A673 (cell line): ENCODE results near the gene AP1AR.

Source experiments
- EZH2 ChIP-seq: fragments of 200-600 bp; sonication (generic); IDR thresholded peaks from 2 replicates; pipeline ENCODE4 v1.6.1; 2017; ENCODE audit warnings: borderline replicate concordance, low read depth, mild to moderate bottlenecking, mixed read lengths, antibody characterized with exemption, low read length; ENCODE audit not compliant: poor library complexity, severe bottlenecking
- TF ChIP-seq, protein P1 (sequence below): fragments of 300-800, 200-600 bp; sonication (generic); conservative IDR thresholded peaks from 2 replicates; pipeline ENCODE4 v1.5.1; 2017; ENCODE audit warnings: low read depth, mild to moderate bottlenecking, antibody characterized with exemption, low read length, moderate library complexity, mixed read lengths

DNA sequence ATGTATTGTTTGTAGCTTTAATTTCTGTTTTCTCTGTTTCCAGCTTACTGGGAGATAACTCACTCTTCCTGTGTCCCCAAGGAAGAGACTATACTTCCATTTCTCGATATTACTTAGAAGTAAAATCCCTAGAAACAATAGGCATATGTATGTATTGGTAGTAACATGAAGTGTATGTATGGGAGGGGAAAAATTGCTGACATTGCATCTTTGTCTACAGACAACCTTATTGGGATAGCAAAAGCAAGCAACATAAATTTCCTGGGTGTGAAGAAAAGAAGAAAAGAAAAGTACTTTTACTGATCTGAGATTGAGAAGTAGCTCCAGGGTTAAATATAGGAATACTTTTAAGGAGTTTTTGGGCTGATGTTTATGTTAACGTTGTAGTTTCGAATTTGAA is 15.4 kb downstream of the AP1AR start:
- TF ChIP-seq, protein P1, sequence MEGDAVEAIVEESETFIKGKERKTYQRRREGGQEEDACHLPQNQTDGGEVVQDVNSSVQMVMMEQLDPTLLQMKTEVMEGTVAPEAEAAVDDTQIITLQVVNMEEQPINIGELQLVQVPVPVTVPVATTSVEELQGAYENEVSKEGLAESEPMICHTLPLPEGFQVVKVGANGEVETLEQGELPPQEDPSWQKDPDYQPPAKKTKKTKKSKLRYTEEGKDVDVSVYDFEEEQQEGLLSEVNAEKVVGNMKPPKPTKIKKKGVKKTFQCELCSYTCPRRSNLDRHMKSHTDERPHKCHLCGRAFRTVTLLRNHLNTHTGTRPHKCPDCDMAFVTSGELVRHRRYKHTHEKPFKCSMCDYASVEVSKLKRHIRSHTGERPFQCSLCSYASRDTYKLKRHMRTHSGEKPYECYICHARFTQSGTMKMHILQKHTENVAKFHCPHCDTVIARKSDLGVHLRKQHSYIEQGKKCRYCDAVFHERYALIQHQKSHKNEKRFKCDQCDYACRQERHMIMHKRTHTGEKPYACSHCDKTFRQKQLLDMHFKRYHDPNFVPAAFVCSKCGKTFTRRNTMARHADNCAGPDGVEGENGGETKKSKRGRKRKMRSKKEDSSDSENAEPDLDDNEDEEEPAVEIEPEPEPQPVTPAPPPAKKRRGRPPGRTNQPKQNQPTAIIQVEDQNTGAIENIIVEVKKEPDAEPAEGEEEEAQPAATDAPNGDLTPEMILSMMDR = no peak
- TF ChIP-seq EZH2 = no peak
